ENCODE data around the gene SLC9A9.

DNA sequence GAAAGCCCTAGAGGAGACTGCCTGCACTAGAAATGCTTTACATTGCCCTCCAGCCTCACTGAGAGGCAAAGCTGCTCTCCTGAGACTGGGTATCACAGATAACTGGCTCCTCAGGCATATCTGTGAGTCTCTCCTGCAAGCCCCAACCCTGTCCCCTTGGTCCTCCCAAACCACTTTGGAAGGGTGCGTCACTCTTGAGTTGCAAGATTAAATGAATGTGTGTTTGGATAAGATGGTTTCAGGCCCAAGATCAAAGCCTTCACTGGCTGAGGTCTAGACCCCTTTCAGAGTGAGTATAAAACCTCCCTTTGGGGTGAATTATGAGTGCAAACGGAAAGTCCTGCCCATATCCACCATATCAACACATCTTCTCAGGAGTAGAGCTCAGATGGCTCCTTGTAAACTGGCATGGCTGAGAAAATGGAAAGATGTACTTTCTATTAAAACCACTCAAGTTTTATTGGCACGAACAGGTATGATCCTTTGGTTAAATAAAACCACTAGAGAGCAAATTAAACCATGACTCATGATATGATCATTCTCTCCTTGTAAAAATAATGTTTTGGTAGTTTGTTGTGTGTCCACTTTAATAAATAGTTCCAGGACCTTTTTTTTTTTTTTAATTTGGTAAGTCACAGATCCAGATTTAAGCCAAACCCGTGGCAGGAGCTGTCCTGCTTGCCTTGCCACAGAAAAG, 564.7 kb downstream of the SLC9A9 start:
- TF ChIP-seq, protein P1, sequence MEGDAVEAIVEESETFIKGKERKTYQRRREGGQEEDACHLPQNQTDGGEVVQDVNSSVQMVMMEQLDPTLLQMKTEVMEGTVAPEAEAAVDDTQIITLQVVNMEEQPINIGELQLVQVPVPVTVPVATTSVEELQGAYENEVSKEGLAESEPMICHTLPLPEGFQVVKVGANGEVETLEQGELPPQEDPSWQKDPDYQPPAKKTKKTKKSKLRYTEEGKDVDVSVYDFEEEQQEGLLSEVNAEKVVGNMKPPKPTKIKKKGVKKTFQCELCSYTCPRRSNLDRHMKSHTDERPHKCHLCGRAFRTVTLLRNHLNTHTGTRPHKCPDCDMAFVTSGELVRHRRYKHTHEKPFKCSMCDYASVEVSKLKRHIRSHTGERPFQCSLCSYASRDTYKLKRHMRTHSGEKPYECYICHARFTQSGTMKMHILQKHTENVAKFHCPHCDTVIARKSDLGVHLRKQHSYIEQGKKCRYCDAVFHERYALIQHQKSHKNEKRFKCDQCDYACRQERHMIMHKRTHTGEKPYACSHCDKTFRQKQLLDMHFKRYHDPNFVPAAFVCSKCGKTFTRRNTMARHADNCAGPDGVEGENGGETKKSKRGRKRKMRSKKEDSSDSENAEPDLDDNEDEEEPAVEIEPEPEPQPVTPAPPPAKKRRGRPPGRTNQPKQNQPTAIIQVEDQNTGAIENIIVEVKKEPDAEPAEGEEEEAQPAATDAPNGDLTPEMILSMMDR (IDR thresholded peaks at IDR 0.05; ENCODE audit: insufficient read depth, low read length): no peak
- TF ChIP-seq POLR2AphosphoS5 (IDR thresholded peaks at IDR 0.05; ENCODE audit: low read depth) (no peak), REST (IDR thresholded peaks at IDR 0.05; ENCODE audit: insufficient replicate concordance, low read depth) (no peak), GABPA (IDR thresholded peaks at IDR 0.05; ENCODE audit: low read depth) (no peak), SPI1 (IDR thresholded peaks at IDR 0.05; ENCODE audit: borderline replicate concordance, low read depth) (no peak)

All from HL-60 (cell line).